22Rv1 (cell line): Measurements from ENCODE around the gene MYO15B.

Experiments used
- ZFX ChIP-seq: fragments of 450-650 bp; IDR thresholded peaks from 2 replicates; pipeline ENCODE4 v1.6.1; 2017; ENCODE audit warnings: antibody characterized with exemption, borderline replicate concordance
- TF ChIP-seq, protein P1 (sequence below): fragments of 450-650 bp; IDR thresholded peaks from 2 replicates; pipeline ENCODE4 v1.5.1; 2017; ENCODE audit warnings: mild to moderate bottlenecking

DNA sequence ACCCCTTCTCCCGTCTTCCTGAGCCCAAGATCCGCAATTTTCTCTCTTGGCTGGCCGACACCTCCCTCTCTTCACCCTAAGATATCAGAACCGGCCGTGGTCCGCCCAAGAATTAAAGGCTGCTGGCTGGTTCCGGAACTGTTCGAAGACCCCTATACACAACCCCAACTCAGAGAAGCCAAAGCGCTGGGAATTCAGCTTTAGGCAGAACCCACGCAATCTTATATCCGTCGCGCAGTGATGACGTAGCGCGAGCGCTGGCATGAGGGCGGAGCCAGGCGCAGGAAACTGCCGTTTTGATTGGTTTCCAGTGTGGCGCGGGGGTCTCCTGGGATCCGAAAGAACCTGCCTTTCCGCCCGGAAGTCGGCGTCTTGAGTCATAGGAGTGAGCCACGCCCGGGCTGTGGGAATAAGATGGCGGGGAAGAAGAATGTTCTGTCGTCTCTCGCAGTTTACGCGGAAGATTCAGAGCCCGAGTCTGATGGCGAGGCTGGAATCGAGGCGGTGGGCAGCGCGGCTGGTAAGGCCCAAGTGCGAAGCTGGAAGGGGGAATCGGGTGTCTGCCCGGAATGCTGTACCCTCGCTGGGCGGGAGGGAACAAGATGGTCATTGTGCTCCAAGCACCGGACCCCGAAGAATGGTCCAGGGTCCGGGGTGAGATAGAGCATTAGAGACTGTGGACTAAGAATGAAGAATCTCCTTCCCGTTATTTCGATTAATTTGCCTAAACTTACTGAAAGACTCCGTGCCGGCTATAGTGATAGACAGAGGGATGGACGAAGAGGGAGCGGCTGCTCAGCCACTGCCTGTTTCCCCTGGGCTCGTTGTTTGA, 79.6 kb downstream of the MYO15B start, which contains the start of the genes RECQL5 and SAP30BP:
- TF ChIP-seq, protein P1, sequence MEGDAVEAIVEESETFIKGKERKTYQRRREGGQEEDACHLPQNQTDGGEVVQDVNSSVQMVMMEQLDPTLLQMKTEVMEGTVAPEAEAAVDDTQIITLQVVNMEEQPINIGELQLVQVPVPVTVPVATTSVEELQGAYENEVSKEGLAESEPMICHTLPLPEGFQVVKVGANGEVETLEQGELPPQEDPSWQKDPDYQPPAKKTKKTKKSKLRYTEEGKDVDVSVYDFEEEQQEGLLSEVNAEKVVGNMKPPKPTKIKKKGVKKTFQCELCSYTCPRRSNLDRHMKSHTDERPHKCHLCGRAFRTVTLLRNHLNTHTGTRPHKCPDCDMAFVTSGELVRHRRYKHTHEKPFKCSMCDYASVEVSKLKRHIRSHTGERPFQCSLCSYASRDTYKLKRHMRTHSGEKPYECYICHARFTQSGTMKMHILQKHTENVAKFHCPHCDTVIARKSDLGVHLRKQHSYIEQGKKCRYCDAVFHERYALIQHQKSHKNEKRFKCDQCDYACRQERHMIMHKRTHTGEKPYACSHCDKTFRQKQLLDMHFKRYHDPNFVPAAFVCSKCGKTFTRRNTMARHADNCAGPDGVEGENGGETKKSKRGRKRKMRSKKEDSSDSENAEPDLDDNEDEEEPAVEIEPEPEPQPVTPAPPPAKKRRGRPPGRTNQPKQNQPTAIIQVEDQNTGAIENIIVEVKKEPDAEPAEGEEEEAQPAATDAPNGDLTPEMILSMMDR, result no peak
- TF ChIP-seq ZFX, result no peak
